Mesenchymal stem cell (in vitro differentiated cells and primary cell): Measurements from ENCODE around the gene CHML.

ENCODE experiments used
- DNase-seq: peaks from one replicate; pipeline ENCODE4 v3.0.0-alpha.2; 2013
- H2AFZ ChIP-seq: one replicate; pipeline ENCODE4 v1.6.1; 2013; ENCODE audit warnings: low read depth, mild to moderate bottlenecking, control low read depth, inconsistent platforms, low read length, moderate library complexity
- H2AK5ac ChIP-seq: 2 replicates; pipeline ENCODE4 v1.6.1; 2013; ENCODE audit warnings: low read length, moderate library complexity, mild to moderate bottlenecking, inconsistent platforms; ENCODE audit not compliant: severe bottlenecking
- H2BK120ac ChIP-seq: one replicate; pipeline ENCODE4 v1.6.1; 2013; ENCODE audit warnings: low read depth, mild to moderate bottlenecking, inconsistent platforms, low read length, moderate library complexity
- H2BK12ac ChIP-seq, 2 experiments: one replicate each; pipeline ENCODE4 v1.6.1; 2013; ENCODE audit warnings: inconsistent platforms in 2 of 2, low read length in 2 of 2, mild to moderate bottlenecking in 2 of 2, moderate library complexity in 2 of 2, control low read depth in 1 of 2
- H2BK15ac ChIP-seq: one replicate; pipeline ENCODE4 v1.6.1; 2013; ENCODE audit warnings: mild to moderate bottlenecking, low read depth, inconsistent platforms; ENCODE audit not compliant: poor library complexity, severe bottlenecking
- H2BK5ac ChIP-seq: 2 replicates; pipeline ENCODE4 v1.6.1; 2013; ENCODE audit warnings: low read depth, mild to moderate bottlenecking, low read length, control low read depth, inconsistent platforms; ENCODE audit not compliant: poor library complexity, severe bottlenecking
- H3K14ac ChIP-seq, 2 experiments: one replicate each; pipeline ENCODE4 v1.6.1; 2013; ENCODE audit warnings: inconsistent platforms in 2 of 2, low read length in 2 of 2, control low read depth in 1 of 2, mild to moderate bottlenecking in 1 of 2, moderate library complexity in 1 of 2
- H3K18ac ChIP-seq, 2 experiments: one replicate each; pipeline ENCODE4 v1.6.1; 2013; ENCODE audit warnings: inconsistent platforms in 2 of 2, low read length in 2 of 2, control low read depth in 1 of 2, low read depth in 1 of 2, mild to moderate bottlenecking in 1 of 2
- H3K23ac ChIP-seq, 2 experiments: one replicate each; pipeline ENCODE4 v1.6.1; 2013; ENCODE audit warnings: inconsistent platforms in 2 of 2, low read length in 2 of 2, mild to moderate bottlenecking in 2 of 2, moderate library complexity in 2 of 2, control low read depth in 1 of 2
- H3K27ac ChIP-seq: 2 replicates; pipeline ENCODE4 v1.5.1; 2013; ENCODE audit warnings: mild to moderate bottlenecking, moderate library complexity, low read length, control low read depth, inconsistent platforms; ENCODE audit not compliant: poor library complexity, severe bottlenecking
- H3K27me3 ChIP-seq, 2 experiments: 2 replicates each; pipeline versions ENCODE4 v1.6.1 to v1.7.0; 2013; ENCODE audit warnings: low read length in 2 of 2, mild to moderate bottlenecking in 2 of 2, moderate library complexity in 2 of 2, control low read depth in 1 of 2, inconsistent platforms in 1 of 2; ENCODE audit not compliant: control insufficient read depth in 1 of 2, insufficient read depth in 1 of 2
- H3K36me3 ChIP-seq, 2 experiments: 2 replicates each; pipeline versions ENCODE4 v1.6.1 to v1.7.0; 2013; ENCODE audit warnings: low read length in 2 of 2, control low read depth in 1 of 2, inconsistent platforms in 1 of 2, low read depth in 1 of 2, mild to moderate bottlenecking in 1 of 2; ENCODE audit not compliant: insufficient read depth in 2 of 2, control insufficient read depth in 1 of 2
- H3K4ac ChIP-seq, 2 experiments: one replicate each; pipeline ENCODE4 v1.6.1; 2013; ENCODE audit warnings: inconsistent platforms in 2 of 2, low read length in 2 of 2, mild to moderate bottlenecking in 2 of 2, moderate library complexity in 2 of 2, control low read depth in 1 of 2, low read depth in 1 of 2
- H3K4me1 ChIP-seq: 2 replicates; pipeline ENCODE4 v1.6.1; 2013; ENCODE audit warnings: low read depth, low read length, control low read depth; ENCODE audit not compliant: control insufficient read depth, insufficient read depth
- H3K4me2 ChIP-seq: 2 replicates; pipeline ENCODE4 v1.6.1; 2013; ENCODE audit warnings: low read length, mild to moderate bottlenecking, inconsistent platforms; ENCODE audit not compliant: poor library complexity, severe bottlenecking
- H3K4me3 ChIP-seq, 2 experiments: 2 replicates each; pipeline versions ENCODE4 v1.5.1 to v1.7.0; 2013; ENCODE audit warnings: low read length in 2 of 2, mild to moderate bottlenecking in 2 of 2, control low read depth in 1 of 2, low read depth in 1 of 2; ENCODE audit not compliant: insufficient read depth in 1 of 2
- H3K79me1 ChIP-seq: replicated peaks from 2 replicates; pipeline ENCODE4 v1.6.1; 2013; ENCODE audit warnings: mild to moderate bottlenecking, control low read depth, low read length, inconsistent platforms; ENCODE audit not compliant: poor library complexity, severe bottlenecking
- H3K9ac ChIP-seq: 2 replicates; pipeline ENCODE4 v1.7.0; 2013; ENCODE audit warnings: mild to moderate bottlenecking, low read length, moderate library complexity
- H3K9me3 ChIP-seq: 2 replicates; pipeline ENCODE4 v1.7.0; 2013; ENCODE audit warnings: mild to moderate bottlenecking, low read length; ENCODE audit not compliant: control insufficient read depth
- H4K8ac ChIP-seq: one replicate; pipeline ENCODE4 v1.6.1; 2013; ENCODE audit warnings: inconsistent platforms, mild to moderate bottlenecking, low read length, moderate library complexity
- H4K91ac ChIP-seq: one replicate; pipeline ENCODE4 v1.6.1; 2013; ENCODE audit warnings: mild to moderate bottlenecking, low read length, inconsistent platforms
- WGBS: methylation state at CpG from one replicate; pipeline ENCODE4 v1.1.7; 2013; ENCODE audit warnings: mixed read lengths; 5-methylcytosine and 5-hydroxymethylcytosine counted together

The CHML gene

GRCh38 chr1:241638909-241639622 lies 1.1 kb downstream of the CHML start:
- Histone ChIP-seq H4K8ac (no peak overlapping the region), H3K36me3 (peaks cover 0 to 15% of the 10 kb centered on the region in 2 experiments), H3K23ac (no peak overlapping the region), H2AK5ac (no peak overlapping the region), H2BK120ac (peak overlapping the region; percentile 37), H3K4me3 (peak overlapping the region; percentile 80 to 99), H3K14ac (no peak overlapping the region), H3K4me1 (peaks cover 3% of the 10 kb centered on the region), H3K4me2 (peak overlapping the region; percentile 66), H3K4ac (no peak overlapping the region), H3K18ac (no peak overlapping the region), H3K79me1 (peaks cover 8% of the 10 kb centered on the region), H2BK15ac (no peak overlapping the region), H2BK12ac (no peak overlapping the region), H3K27me3 (no peaks in the 10 kb centered on the region), H2BK5ac (no peak overlapping the region), H3K9me3 (no peaks in the 10 kb centered on the region), H3K27ac (peak overlapping the region; percentile 30), H2AFZ (no peak overlapping the region), H4K91ac (no peak overlapping the region), H3K9ac (peak overlapping the region; percentile 84)
- DNase-seq, result peak; percentile 48
- WGBS, result 13% methylated on average over 9 of the region's 11 CpGs

- Histone ChIP-seq H3K27ac (peak overlapping the region; percentile 29), H4K8ac (no peak overlapping the region), H3K9ac (peak overlapping the region; percentile 84), H3K9me3 (no peaks in the 10 kb centered on the region), H3K4me3 (peak overlapping the region in 1 of 2 experiments; percentile 99), H2BK5ac (no peak overlapping the region), H3K14ac (no peak overlapping the region), H2BK15ac (no peak overlapping the region), H2AK5ac (peak overlapping the region; percentile 27), H3K27me3 (no peaks in the 10 kb centered on the region), H4K91ac (no peak overlapping the region), H3K18ac (no peak overlapping the region), H3K4me1 (peaks cover 3% of the 10 kb centered on the region), H3K23ac (no peak overlapping the region), H2AFZ (no peak overlapping the region), H3K79me1 (peaks cover 11% of the 10 kb centered on the region), H2BK120ac (no peak overlapping the region), H3K36me3 (peaks cover 0 to 15% of the 10 kb centered on the region in 2 experiments), H2BK12ac (no peak overlapping the region), H3K4me2 (peak overlapping the region; percentile 80), H3K4ac (no peak overlapping the region)
- DNase-seq, result no peak
- 87% methylated on average over 3 of the region's 5 CpGs for WGBS
Measured at GRCh38 chr1:241638099-241638682, 2.0 kb downstream of the CHML start.

- Histone ChIP-seq H2BK15ac (no peak overlapping the region), H3K14ac (no peak overlapping the region), H2BK12ac (no peak overlapping the region), H3K9me3 (no peaks in the 10 kb centered on the region), H3K4ac (no peak overlapping the region), H2AK5ac (no peak overlapping the region), H3K18ac (no peak overlapping the region), H3K4me1 (peaks cover 3% of the 10 kb centered on the region), H2BK120ac (no peak overlapping the region), H3K27me3 (no peaks in the 10 kb centered on the region), H3K36me3 (peaks cover 0 to 15% of the 10 kb centered on the region in 2 experiments), H3K4me2 (peak overlapping the region; percentile 80), H3K27ac (peak overlapping the region; percentile 4), H3K79me1 (peaks cover 11% of the 10 kb centered on the region), H3K23ac (no peak overlapping the region), H3K9ac (no peak overlapping the region), H2BK5ac (no peak overlapping the region), H3K4me3 (no peak overlapping the region), H2AFZ (no peak overlapping the region), H4K91ac (no peak overlapping the region), H4K8ac (no peak overlapping the region)
- WGBS, result 69% methylated on average over 4 of the region's 4 CpGs
- DNase-seq, result peak; percentile 60
Measured at GRCh38 chr1:241637604-241638003, 2.6 kb downstream of the CHML start.

- Histone ChIP-seq H3K4me1 (peaks cover 3% of the 10 kb centered on the region), H2AFZ (no peak overlapping the region), H3K4me3 (no peak overlapping the region), H3K14ac (no peak overlapping the region), H4K91ac (no peak overlapping the region), H2BK12ac (no peak overlapping the region), H3K4ac (no peak overlapping the region), H2BK15ac (no peak overlapping the region), H3K79me1 (peaks cover 13% of the 10 kb centered on the region), H4K8ac (no peak overlapping the region), H3K36me3 (peaks cover 0 to 15% of the 10 kb centered on the region in 2 experiments), H3K27me3 (no peaks in the 10 kb centered on the region), H3K27ac (peak overlapping the region; percentile 50), H3K18ac (peak overlapping the region in 1 of 2 experiments; percentile 29), H2BK120ac (no peak overlapping the region), H3K9ac (no peak overlapping the region), H3K4me2 (peak overlapping the region; percentile 80), H2BK5ac (peak overlapping the region; percentile 24), H3K9me3 (no peaks in the 10 kb centered on the region), H3K23ac (no peak overlapping the region), H2AK5ac (no peak overlapping the region)
- no peak for DNase-seq
Measured at GRCh38 chr1:241637046-241637590, 3.1 kb downstream of the CHML start.
